K562 (cell line): ENCODE data around the gene MIER2. TPM values are rescaled to one million over a fixed set of nuclear protein-coding genes. Genes with fewer than 3 reads are reported as not detected.
A peak's percentile ranks its signal among the peaks of the same experiment; 100 is the strongest.

ENCODE experiments used
- AFF1 ChIP-seq, 2 experiments: fragments of 450-650 bp; IDR thresholded peaks; 2 replicates each; pipeline ENCODE4 v1.6.1; 2018; ENCODE audit warnings: mild to moderate bottlenecking in 2 of 2, low read depth in 1 of 2; ENCODE audit not compliant: partially characterized antibody in 2 of 2
- CHD2 ChIP-seq: IDR thresholded peaks from 2 replicates; pipeline ENCODE4 v1.6.1; 2011; ENCODE audit warnings: low read depth, low read length
- COPS2 ChIP-seq: fragments of 450-650 bp; conservative IDR thresholded peaks from 2 replicates; pipeline ENCODE4 v1.6.1; 2016; ENCODE audit warnings: mild to moderate bottlenecking, moderate library complexity
- DMBX1 ChIP-seq: fragments of 250-450 bp; sonication (Bioruptor Pico); IDR thresholded peaks from 2 replicates; pipeline ENCODE4 v1.8.0; 2022; ENCODE audit warnings: inconsistent platforms, mild to moderate bottlenecking, moderate library complexity, borderline replicate concordance
- GABPB1 ChIP-seq: sonication (generic); formaldehyde crosslinking; IDR thresholded peaks from 2 replicates; pipeline ENCODE4 v1.8.0; 2022; ENCODE audit warnings: mild to moderate bottlenecking, missing genetic modification reagents
- HES1 ChIP-seq: fragments of 450-650 bp; IDR thresholded peaks from 2 replicates; pipeline ENCODE4 v1.6.1; 2016; ENCODE audit warnings: low read depth, mild to moderate bottlenecking, moderate library complexity
- PTBP1 ChIP-seq: fragments of 200-400 bp; formaldehyde crosslinking; IDR thresholded peaks from 2 replicates; pipeline ENCODE4 v1.6.1; 2017; ENCODE audit warnings: low read depth, low read length
- SFPQ ChIP-seq: fragments of 200-400 bp; formaldehyde crosslinking; IDR thresholded peaks from 2 replicates; pipeline ENCODE4 v1.6.1; 2017; ENCODE audit warnings: mild to moderate bottlenecking, low read depth, low read length, moderate library complexity
- TEAD1 ChIP-seq, 2 experiments: fragments of 450-650 bp in 1 of 2; sonication (generic) in 1 of 2; formaldehyde crosslinking; IDR thresholded peaks; 2 replicates each; pipeline versions ENCODE4 v1.4.0 to v1.8.0; 2020 to 2022; ENCODE audit warnings: mild to moderate bottlenecking in 2 of 2, missing genetic modification reagents in 1 of 2
- TEAD4 ChIP-seq, 2 experiments: sonication (generic) in 1 of 2; formaldehyde crosslinking in 1 of 2; IDR thresholded peaks; 2 replicates each; pipeline versions ENCODE4 v1.6.1 to v1.8.0; 2012 to 2022; ENCODE audit warnings: borderline replicate concordance in 1 of 2, inconsistent platforms in 1 of 2, low read length in 1 of 2, mild to moderate bottlenecking in 1 of 2, missing genetic modification reagents in 1 of 2
- XRCC5 ChIP-seq: fragments of 200-400 bp; formaldehyde crosslinking; IDR thresholded peaks from 2 replicates; pipeline ENCODE4 v1.6.1; 2017; ENCODE audit warnings: low read depth, mild to moderate bottlenecking, low read length
- ZNF609 ChIP-seq: sonication (generic); formaldehyde crosslinking; IDR thresholded peaks from 2 replicates; pipeline ENCODE4 v1.8.1; 2023; ENCODE audit warnings: missing genetic modification reagents, mild to moderate bottlenecking, borderline replicate concordance
- ZNF644 ChIP-seq: fragments of 200-800 bp; sonication (Bioruptor generic); IDR thresholded peaks from 2 replicates; pipeline ENCODE4 v1.6.1; 2016; ENCODE audit warnings: low read depth, missing genetic modification characterization, missing compliant biosample characterization
- ZNF668 ChIP-seq: fragments of 250-450 bp; sonication (Bioruptor Pico); IDR thresholded peaks from 2 replicates; pipeline ENCODE4 v1.8.0; 2022; ENCODE audit warnings: mild to moderate bottlenecking, inconsistent platforms
- ZNF766 ChIP-seq: fragments of 200-800 bp; sonication (Bioruptor generic); conservative IDR thresholded peaks from 2 replicates; pipeline ENCODE4 v1.6.1; 2016; ENCODE audit warnings: missing genetic modification characterization, missing compliant biosample characterization
- polyA plus RNA-seq, 8 experiments: library from polyadenylated mRNA; depleted of rRNA in 4 of 8; stranded (reverse) in 5 of 8; unstranded in 3 of 8; fragments of >200 nt; fragmentation: Nextera tagmentation in 2 of 8; fragmentation: Illumina TruSeq in 1 of 8; extraction: Ambion mirVana in 2 of 8; extraction: Trizol in 1 of 8; gene quantifications; 2 replicates each; pipeline versions ENCODE4 v1.2.1 to v1.2.3, GENCODE V29; 2011 to 2014; ENCODE audit warnings: inconsistent platforms in 1 of 8, missing spikeins in 1 of 8
- total RNA-seq, 7 experiments: library from RNA; depleted of rRNA in 6 of 7; stranded (reverse); fragments of >200 nt in 6 of 7; fragmentation: Illumina TruSeq in 2 of 7; extraction: Trizol in 2 of 7; gene quantifications; 2 replicates each; pipeline versions ENCODE4 v1.2.1 to v1.2.3, GENCODE V29; 2011 to 2021; ENCODE audit warnings: low replicate concordance in 1 of 7

MIER2 gene
- total and polyA plus RNA-seq, 9 of the 15 experiments (the other 6 are each of a cell fraction or from before 2014, with no cell fraction given) = 0.46 to 34.7 (median 15.6) TPM

GRCh38 chr19:277581-278165 is 66.9 kb downstream of the MIER2 start (continued):
- TF ChIP-seq DMBX1 (peak; percentile 75; the same call in 1 of the 2 replicates), ZNF609 (no peak), TEAD1 (CRISPR knock-in tag; IDR thresholded peaks at IDR 0.05) (0 out of 4 replicates have a peak, but pooled peaks of 1 of the 2 experiments have one; percentile 55), ZNF644 (peak; percentile 80; the same call in 1 of the 2 replicates), ZNF668 (CRISPR knock-in tag) (no peak), HES1 (no peak), CHD2 (no peak), XRCC5 (no peak), COPS2 (no peak), PTBP1 (no peak), ZNF766 (peak; percentile 89), SFPQ (no peak), GABPB1 (CRISPR knock-in tag) (0 out of 2 replicates have a peak, but pooled peaks have one; percentile 36), TEAD4 (IDR thresholded peaks at IDR 0.05; ENCODE audit: low read length) (no peak), TEAD4 (CRISPR knock-in tag; IDR thresholded peaks at IDR 0.05; ENCODE audit: borderline replicate concordance) (0 out of 2 replicates have a peak, but pooled peaks have one; percentile 48), AFF1 (IDR thresholded peaks at IDR 0.05; ENCODE audit: low read depth in 1 of 2, partially characterized antibody in 2 of 2) (peak in 1 of 2 experiments; percentile 91)
